ENCODE results near the gene MLANA. TPM values are rescaled to one million over a fixed set of nuclear protein-coding genes. Genes with fewer than 3 reads are reported as not detected.

Gene MLANA, protein sequence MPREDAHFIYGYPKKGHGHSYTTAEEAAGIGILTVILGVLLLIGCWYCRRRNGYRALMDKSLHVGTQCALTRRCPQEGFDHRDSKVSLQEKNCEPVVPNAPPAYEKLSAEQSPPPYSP
- not detected for total RNA-seq

GRCh38 chr9:5890641-5891040 is at the start of gene MLANA:
Gene MLANA, plus strand, starts transcription at chr9:5890889. Its CDS starts 1,586 bp downstream, at chr9:5892475.

Other genes starting within 250 kb of the MLANA start
- 20.3 TPM for gene ERMP1, start 57.8 kb upstream of the MLANA start, total RNA-seq
- 52.6 TPM for gene RANBP6, start 124.7 kb downstream of the MLANA start, total RNA-seq

Data from parietal lobe (tissue), 1 donor.